ENCODE results near the gene KBTBD2.
A peak's percentile ranks its signal among the peaks of the same experiment; 100 is the strongest.
"Not testable (repeated sequence)": the region's sequence is repeated elsewhere in the genome, so short reads cannot be mapped to it uniquely, and the experiment has no call there.

KBTBD2 gene

DNA sequence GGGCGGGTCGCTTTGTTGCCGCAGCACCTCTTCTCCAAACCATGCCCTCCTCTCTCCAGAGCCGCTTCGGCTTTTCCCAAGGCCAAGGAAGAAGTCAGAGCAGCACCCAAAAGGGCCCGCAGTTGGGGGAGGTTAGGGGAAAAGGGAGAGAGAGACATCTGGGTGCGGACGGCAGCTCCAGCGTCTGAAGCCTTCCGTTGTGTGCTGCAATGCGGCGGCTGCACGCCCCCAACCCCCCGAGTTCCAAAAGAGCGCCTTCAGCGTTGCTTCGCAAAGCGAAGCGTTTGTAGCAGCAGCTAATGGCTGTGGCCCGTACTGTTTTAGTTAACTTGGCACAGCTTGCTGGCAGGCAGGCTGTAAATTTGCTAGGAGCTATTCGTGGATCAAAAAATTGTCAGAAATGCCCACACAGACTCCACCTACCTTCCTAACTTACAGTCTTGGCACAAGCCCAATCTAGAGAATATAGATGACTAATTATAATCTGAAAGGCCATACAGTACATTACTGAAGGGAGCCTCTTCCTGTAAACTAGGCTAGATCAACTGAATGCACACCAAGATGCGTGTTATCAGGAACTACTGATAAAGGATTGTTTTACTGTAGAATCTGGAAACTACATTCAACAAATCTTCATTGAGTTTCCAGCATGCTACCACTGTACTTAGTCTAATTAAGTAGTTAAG lies 1.1 kb upstream of the KBTBD2 start:
- DNase-seq = peak; percentile 66

DNA sequence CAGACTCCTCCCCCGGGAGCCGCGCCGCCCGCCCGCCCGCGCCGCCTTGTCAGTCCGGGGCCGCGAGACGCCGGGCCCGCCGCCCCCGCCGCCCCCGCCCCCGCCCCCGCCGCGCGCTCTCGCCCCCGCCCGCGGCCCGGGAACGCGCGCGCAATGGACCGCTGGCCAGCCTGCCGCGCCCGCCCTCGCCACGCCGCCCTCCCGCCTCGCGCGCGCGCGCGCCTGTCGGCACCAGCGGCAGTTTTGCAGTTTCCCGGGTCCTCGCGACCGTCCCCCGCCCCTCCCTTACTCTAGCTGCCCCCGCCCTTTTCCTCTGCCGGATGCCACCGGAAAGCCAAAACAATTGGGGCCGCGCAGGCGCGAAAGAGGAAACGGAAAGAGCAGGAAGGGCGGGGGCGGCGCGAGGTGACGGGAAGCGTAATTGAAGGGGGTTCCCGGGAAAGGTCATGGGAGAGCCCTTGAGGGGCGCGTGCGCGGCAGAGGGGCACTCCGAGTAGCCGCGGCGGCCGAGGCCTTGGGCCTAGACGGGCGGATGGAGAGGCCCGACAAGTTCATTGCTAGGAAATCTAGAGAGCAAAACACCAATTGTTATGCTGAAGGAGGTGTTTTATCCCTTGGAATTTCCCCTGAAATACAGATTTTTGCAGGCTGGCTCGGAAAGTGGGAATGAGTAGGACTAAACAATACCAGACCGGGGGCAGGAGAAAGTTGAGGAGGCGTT lies 400 bp upstream of the KBTBD2 start:
- peak; percentile 98 for DNase-seq

DNA sequence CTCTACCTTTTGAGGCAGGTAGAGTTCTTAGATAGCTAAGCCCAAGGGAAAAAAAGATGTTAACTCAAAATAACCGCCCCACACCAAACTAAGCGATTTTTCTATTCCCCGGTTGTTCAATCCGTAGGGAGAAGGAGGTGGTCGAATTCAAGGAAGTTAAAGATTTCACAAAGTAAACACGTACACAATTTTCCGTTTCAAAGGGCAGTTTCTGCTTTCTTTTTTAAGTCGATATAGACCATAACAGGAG lies 842 bp downstream of the KBTBD2 start:
- no peak for DNase-seq

DNA sequence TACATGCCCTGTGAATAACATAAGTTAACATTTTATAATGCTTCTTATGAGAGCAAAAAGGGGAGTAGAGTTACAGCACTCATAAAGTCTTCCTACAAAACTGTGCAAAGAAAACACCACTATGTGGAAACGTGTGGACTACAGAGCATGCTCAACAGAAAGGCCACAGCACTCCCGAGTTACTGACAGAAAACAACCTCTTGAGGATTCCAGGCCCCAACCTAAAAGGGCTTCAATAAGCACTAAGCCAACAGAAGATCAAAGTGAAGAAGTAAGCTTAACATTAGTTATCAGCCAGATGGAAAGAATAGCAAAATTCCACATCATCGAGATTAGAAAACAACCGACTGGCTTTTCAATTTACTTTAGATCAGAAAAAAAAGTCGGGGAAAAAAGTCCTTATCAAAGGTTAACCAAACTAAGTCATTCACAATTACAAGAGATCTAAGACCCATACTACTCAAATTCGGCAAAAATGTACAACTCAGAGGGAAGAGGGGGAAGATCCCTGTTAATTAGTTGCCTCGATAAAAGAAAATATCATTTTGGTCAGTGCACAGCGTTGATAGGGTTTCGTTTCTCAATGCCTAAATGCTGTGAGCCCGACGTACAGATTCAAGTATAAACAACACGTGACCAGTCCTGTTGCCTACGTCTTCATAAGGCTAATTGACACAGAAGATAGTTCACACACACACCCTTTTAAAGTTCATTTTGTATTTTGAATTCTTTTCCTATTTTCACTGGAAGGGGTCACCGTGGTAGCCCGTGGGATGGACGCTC lies 1.4 kb downstream of the KBTBD2 start:
- peak; percentile 77 for DNase-seq

DNA sequence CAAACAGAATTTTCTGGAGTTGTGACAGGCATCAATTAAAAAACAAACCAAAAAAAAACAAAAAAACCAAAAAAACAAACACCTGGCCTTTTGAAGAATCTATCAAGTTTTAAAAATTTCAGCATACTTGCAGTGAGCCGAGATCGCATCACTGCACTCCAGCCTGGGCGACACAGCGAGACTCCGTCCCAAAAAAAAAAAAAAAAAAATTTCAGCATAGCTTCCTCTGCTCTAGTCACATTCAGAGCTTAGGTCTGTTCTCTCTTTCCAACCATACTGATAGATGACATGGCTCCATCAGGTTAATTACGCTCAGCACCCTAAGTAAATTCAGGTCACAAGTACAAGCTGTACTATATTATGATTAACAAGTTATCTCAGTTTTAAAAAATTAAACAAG lies 3.1 kb downstream of the KBTBD2 start:
- DNase-seq = no peak

DNA sequence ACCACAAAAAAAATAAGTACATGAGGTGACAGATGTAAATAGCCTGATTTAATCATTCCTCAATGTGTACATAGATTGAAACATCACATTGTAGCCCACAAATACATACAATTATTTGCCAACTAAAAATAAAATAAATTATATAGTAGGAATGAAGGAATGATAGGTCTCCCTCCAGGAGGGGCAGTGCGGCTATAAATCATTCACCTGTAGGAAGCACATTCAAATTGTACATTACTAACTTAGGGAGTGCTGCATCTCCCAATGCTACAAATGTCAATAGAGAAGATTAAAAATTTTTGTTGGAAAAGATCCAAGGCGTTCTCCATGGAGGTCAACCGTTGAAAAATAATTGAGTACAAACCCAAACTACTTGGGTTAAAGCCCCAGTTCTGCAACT lies 4.2 kb downstream of the KBTBD2 start:
- DNase-seq = no peak

DNA sequence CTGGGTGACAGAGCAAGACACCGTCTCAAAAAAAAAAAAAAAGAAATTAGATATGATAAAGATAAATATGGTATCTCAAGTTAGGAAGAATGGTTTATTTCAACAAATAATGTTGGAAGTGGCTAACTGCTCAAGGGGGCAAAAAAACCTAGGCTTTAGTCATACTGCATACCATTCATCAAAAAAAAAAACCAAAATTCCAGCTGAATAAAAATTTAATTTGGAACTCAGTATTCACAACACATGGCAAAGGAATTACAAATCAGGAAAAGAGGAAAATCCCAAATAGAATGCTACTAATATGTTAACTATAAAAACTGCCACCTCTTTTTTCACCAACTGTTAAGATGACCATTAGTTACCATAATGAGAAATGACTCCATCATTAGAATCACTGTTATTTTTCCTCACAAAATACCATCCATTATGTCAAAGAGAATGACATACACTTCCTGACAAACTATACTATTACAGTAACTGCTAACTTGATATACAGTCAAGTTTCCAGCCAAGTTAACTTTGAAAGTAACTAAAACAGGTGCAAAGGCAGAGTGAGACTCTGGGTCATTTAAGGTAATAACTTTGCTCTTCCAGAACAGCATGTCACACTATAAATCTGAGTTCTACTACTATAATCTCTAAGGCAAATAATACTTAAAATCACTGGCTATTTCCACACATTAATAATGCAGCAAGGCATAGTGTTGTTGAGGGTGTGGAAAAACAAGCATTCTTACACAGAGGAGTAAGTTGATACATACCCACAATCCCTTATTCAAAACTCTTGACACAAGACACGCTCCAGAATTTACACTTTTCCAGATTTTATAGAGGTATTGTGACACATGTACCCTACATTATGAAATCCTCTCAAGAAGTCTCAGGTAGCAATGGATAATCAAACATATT lies 10.2 kb downstream of the KBTBD2 start:
- no peak for DNase-seq

DNA sequence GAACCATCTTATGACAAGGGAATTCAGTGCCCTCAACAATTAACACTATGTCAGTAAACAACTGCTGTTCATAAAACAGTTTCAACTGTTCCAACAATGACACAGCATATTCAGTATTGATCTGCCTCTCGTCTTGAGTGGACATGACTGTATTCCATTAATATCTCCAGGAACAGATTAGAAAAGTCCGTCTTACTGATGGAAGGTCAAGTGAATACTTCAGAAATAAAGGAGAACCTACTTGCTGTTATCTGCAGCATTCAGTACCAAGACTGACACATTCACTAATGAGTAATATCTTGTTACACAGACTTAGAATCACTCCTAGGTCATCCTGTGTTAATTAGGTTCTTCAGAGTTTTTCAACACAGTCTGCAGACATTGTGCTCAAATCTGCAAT lies 12.1 kb downstream of the KBTBD2 start:
- no peak for DNase-seq

DNA sequence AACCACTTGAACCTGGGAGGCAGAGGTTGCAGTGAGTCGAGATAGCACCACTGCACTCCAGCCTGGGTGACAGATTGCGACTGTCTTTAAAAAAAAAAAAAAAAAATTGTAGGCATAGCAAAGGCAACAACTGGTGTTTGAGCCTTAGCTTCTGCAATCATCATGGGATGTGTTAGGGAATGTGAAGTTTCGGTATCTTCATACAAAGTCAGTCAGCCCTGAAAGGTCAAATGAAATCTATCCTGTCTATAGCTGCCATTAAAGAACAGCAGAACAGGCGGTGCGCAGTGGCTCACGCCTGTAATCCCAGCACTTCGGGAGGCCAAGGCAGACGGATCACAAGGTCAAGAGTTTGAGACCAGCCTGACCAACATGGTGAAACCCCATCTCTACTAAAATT lies 13.5 kb downstream of the KBTBD2 start:
- not testable (repeated sequence) for DNase-seq

DNA sequence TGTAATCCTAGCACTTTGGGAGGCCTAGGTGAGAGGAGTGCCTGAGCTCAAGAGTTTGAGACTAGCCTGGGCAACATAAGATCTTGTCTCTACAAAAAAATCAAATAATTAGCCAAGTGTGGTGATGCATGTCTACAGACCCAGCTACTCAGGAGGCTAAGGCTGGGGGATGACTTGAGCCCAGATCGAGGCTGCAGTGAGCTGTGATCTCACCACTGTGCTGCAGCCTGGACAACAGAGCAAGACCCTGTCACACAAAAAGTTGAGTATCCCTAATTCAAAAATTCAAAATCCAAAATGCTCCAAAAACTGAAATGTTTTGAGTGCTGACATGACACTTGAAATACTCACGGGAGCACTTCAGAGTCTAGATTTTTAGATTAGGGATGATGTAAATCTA lies 19.1 kb downstream of the KBTBD2 start:
- DNase-seq = no peak

DNA sequence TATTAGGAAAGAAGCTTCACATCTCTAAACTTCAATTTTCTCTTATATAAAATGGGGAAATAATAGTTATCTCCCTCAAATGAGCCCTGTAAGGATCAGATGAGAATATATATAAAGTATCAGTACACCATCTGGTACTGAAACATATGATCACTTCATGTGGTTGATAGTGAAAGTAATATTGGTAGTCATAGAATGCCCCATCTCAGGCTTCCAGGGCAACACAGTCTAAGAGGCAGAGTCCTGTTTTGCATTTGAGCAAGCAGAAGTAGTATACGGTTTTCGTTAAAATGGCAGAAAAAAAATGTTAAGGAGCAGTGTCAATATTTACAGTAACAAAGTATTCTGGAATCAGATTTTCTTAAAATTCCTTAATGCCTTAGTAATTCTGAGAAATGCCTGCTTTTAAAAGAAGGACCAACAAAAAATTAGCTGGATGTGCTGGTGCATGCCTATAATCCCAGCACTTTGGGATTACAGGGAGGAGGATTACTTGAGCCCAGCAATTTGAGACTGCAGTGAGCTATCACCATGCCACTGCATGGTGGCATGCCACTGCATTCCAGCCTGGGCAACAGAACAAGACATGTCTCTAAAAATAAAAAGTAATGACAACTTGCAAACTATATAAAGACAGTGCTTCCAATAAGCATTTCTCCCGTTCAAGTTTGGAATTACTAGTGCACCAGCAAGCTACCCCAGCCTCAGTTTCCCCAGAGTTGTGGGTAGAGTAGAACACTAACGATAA lies 19.8 kb downstream of the KBTBD2 start:
- DNase-seq = no peak

DNA sequence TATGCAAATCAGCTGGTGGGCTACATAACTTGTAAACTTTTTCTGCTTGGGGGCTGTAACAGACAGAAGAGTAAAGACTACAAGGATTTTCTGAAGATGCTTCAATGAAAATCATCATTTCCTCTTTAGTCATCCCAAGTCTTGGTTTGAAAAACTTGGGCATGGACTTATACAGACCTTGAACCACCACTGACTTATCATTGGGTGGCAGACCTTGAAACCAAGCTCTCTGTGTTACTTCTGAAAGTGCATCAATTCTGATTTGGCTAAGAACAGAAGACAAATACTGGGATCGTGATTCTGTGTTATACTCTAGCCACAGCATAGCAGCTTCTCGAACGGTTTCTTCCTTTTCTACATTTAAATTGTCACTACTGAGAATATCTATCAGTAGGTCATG lies 21.3 kb downstream of the KBTBD2 start:
- no peak for DNase-seq

DNA sequence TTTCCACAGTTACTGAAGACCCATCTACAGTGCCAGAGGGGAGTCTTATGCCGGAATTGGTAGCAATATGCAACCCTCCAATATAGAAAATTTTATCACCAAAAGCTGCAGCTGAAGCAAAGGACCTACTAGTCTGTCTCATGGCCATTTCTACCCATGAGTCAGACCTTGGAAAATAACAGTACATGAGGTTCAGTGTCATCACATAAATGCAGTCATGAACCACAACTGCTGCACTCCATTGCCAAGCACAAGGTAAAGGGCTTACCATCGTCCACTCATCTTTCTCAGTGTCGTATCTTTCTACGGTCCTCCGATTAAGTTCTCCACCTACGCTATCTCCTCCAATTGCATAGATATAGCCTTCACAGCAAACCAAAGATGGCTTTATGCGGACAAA lies 21.8 kb downstream of the KBTBD2 start:
- no peak for DNase-seq

DNA sequence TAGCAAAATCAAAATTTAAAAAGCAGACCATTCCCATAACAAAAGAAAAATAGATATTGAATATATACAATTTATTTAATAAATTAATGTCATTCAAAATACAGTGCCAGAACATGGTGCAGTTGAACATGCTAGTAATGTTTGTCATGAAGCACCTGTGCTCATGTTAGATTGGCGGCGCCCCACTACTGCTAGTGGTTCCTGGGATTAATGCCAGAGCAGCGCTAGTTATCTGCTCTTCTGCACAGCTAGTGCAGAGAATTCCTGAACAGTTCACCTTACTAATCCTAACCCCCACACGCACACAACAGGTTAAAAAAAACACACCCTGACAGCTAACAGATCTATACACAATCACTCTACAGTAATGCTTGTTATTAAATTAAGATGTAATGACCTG lies 23.4 kb downstream of the KBTBD2 start:
- DNase-seq = no peak

DNA sequence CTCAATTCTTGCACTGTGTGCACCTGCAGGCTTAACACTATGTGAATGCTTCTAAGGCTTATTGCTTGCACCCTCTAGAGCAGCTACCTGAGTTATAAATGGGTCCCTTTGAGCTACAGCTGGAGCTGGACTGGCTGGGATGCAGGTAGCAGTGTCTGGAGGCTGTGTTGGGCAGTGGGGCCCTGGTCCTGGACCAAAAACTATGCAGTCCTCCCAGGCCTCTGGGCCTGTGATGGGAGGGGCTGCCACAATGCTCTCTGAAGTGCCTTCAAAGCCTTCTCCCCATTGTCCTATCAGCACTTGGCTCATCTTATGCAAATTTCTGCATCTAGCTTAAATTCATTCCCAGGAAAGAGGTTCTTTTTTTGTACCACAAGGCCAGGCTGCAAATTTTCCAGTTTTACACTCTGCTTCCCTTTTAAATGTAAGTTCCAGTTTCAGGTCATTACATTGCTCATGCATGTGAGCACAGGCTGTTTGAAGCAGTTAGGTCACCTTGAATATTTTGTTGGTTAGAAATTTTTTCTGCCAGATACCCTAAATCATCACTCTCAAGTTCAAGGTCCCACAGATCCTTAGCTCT lies 26.0 kb downstream of the KBTBD2 start:
- no peak for DNase-seq

DNA sequence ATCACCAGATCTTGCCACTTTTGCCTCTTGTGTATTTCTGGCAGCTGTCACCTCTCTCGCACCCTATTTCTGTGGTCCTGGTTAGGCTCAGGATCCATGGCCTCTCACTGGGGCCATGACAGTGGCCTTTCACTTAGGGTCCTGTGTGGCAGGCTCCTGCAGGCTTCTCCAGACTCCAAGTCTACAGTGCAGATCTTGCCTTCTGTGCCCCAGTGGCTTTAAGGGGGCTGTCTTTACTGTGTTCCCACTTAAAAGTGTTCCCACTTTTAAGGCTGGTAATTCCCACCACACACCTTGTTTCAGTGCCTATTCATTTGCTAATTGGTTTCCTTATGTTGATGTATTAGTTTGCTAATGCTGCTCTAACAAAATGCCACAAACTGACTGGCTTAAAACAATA lies 27.7 kb downstream of the KBTBD2 start:
- DNase-seq = not testable (repeated sequence)

DNA sequence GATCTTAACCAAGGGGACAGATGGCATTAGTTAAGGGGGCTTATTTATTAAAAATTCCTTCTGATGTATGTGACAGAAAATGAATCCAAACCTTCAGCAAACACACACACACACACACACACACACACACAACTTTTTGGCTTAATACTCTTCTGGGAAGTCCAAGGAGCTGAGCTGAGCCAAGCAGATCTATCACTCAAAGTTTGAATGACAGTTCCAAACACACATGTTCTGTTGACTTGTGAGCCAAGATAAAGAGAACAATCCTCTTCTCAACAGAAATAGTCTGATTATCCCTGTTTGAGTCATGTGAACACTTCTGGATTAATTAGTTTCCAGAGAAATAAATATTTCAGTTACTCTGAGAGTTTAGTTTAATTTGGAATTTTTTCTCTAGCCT lies 31.5 kb downstream of the KBTBD2 start:
- no peak for DNase-seq

DNA sequence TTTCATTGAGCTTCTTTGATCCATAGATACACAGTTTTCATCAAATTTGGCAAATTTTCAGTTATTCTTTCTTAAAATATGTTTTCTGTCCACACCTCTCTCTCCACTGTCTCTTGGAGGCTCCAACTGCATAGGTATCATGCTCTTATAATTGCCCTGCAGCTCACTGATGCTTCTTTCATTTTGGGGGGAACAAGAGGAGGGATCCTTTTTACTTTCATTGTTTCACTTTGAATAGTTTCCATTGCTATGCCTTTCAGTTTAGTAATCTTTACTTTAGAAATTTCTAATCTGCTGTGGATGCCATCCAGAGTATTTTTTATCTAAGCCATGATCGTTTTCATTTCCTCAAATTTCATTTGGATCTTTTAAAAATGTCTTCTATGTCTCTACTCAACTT lies 32.9 kb downstream of the KBTBD2 start:
- no peak for DNase-seq

DNA sequence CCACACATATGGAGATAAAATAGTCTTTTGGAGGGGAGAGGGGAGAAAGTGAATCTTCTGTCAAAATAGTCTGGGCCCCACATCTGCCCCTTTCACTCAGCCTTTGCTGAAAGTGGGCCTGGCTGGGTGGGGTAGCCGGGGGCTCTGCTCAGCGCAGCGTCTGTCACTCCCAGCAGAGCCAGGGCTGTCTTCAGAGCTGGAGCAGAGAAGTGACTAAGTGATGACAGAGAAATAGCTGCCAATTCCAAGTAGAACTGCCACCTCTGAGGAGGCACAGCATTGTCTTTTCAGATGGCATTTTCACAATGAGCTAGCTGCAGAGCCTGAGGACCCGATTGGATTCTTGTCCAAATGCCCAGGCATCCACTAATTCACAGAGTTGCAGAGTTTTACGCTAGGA lies 34.5 kb downstream of the KBTBD2 start:
- DNase-seq = not testable (repeated sequence)

DNA sequence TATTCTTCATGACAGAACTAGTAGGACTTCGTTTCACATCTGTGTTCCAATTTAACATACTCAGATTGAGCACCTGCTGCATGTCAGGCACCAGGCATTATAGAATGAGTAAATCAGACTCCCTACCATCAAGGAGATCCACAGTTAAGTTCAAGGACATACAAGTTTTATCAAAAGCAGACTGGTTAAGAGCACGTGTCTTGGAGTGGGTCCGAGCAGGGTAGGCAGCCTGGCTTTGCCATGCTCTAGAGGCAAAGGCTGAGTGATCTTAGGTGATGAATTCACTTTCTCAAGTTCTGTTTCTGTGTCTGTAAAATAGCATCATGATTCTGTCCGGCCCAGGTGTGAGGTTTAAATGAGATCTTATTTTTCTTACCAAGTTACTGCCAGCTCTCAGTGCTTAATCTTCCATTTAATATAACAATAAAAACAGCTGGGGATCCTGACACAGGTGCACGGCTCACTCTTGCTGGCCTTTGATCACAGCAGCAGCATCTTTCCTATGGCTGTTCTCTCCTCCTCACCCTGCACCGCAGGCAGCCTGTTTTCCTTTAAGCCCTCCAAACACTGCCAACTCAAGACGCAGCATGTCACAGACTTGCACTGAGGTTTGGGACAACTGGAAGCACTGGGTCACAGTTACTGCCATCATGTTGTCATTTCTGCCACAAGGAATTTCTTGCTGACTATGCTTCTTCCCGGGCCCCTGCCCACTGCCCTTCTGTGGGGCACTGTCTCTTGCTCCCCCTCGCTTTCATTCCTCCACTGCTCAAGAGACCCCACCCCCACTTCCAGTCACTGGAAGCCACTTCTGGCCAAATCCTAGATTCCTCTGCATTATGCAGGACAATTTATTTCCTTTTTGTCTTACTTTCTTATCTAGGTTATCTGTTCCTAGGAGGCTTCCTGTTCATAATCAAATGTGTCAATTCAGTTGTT lies 35.5 kb downstream of the KBTBD2 start:
- not testable (repeated sequence) for DNase-seq

DNA sequence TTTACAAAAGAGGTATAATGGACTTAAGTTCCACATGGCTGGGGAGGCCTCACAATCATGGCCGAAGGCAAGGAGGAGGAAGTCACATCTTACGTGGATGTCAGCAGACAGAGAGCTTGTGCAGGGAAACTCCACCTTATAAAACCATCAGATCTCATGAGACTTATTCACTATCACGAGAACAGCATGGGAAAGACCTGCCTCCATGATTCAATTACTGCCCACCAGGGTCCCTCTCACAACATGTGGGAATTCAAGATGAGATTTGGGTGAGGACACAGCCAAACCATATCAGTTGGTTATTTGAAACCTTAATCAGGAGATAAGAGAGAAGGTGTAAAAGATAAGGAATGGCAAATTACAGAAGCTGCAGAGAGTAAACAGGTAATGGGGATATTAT lies 40.9 kb downstream of the KBTBD2 start:
- not testable (repeated sequence) for DNase-seq
